T-helper 1 cell treated with Interleukin-12 subunit alpha and Interleukin-12 subunit beta and Interleukin-4 antibody, amounts not matched to agents 30 ng/mL and 1 ng/mL, for 36 hours (primary cell): Measurements from ENCODE around the gene CPZ. TPM values are rescaled to one million over a fixed set of nuclear protein-coding genes. Genes with fewer than 3 reads are reported as not detected.

Experiments used
- total RNA-seq: library from RNA; stranded (reverse); gene quantifications from 2 replicates; pipeline ENCODE4 v1.2.3, GENCODE V29; 2022

Gene CPZ
- total RNA-seq, 1 donor from 2014 or later, result not detected

Other genes with a start within 250 kb of the CPZ start
- 15.9 and 16.5 TPM in 2 replicates for gene ACOX3, start 152.0 kb upstream of the CPZ start, total RNA-seq
- 26.3 and 29.8 TPM in 2 replicates for gene TRMT44, start 152.0 kb upstream of the CPZ start, total RNA-seq
- not detected in 2 replicates for gene GPR78, start 12.4 kb upstream of the CPZ start, total RNA-seq